MM.1S (cell line): ENCODE measurements around the gene CTNNA1.

Source experiments
- CTCF ChIP-seq: fragments of 300-600 bp; sonication (generic); IDR thresholded peaks from 2 replicates; pipeline ENCODE4 v1.5.1; 2016; ENCODE audit warnings: antibody characterized with exemption, low read length, mixed read lengths
- EZH2 ChIP-seq: fragments of 300-600 bp; sonication (generic); optimal IDR thresholded peaks from 2 replicates; pipeline ENCODE3; 2017; ENCODE audit warnings: low read depth, mild to moderate bottlenecking, antibody characterized with exemption, low read length, mixed read lengths

- TF ChIP-seq CTCF (no peak), EZH2 (no peak)
Observed at GRCh38 chr5:138978080-138978479, 224.9 kb downstream of the CTNNA1 start.
